Ramos (cell line): ENCODE measurements around the gene MESD.

Experiments
- in situ Hi-C: fragments of 300-500 bp; cut with MboI; formaldehyde crosslinking; loops from one replicate; pipeline ENCODE4 v1.14.3; 2022; ENCODE audit warnings: low sequenced_read_pairs; ENCODE audit not compliant: unreplicated experiment

MESD gene

DNA sequence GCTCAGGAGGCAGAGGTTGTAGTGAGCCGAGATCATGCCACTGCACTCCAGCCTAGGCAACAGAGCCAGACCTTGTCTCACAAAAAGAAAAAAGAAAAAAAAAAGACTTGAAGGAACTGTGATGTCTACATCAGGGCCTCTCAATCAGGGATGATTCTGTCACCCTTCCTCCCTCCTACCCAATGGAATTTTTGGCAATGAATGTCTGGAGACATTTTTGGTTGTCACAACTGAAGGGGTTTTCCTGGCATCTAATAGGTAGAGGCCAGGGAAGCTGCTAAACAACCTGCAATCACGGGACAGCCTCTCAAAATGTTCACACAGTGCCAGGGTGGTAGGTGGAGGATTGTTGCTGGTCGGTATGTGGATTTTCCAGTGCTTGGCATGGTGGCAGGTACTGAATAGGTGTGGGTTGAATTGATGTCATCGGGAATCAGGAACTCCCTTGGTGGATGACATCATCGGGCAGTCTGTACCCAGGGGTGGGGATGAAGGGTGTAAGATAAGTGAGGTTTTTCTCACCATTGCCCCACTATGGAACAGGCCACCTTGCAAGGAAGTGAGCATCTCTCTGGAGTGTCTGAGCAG is 71.3 kb downstream of the MESD start:
- in situ Hi-C loops = no loop called here

DNA sequence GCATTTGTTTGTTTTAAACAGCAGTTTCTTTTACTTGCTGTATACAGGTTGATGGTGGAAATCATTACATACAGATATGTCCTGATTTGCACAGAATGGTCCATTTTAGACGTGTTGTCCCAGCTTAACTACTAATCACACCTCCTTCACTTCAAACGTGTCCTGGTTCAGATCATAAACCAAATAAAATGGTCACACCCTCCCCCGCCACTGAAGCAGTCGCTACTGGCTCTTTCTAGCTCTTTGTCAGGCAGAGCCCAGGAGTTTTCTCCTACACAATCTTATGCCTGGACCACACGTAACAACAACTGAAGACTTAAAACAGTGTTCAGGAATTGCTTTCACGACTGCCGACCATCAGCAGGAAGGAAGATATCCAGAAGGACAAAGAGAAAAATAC is 73.6 kb downstream of the MESD start:
- in situ Hi-C loops = no loop called here

DNA sequence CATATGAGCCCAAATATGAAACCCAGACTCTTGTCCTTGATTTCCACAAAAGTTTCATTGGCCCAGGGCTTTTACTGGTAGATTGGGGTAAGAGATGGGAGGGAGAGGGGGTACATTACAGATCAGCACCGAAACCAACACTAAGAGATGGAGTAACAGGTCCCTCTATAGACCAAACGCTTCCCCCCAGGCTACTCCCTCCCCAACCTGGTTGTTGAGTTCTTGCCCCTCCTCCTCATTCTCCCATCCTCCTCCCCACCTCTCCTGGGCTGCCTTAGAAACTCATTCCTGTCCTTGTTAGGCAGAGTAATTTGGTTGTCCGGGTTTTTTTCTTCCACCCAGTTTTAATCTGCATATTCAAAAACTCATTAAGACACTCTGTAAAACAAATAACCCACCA is 74.1 kb downstream of the MESD start:
- in situ Hi-C loops = no loop called here

DNA sequence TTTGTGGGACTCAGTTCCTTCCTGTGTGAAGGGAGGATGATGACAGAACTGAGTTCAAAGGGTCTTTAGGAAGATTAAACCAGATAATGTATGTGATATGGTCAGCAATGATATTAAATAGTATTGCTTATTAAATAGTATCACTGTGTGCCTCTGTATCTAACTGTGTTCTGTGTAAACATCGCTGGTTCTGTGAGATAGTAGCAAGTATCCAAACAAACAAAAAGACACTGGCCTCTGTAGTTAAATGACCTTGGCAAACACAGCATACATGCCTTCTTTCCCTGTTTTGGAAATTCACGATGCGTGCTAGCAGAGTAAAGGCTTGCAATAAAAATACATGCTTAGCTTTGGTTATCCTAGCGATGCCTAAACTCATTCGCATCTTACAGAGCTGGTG is 76.1 kb downstream of the MESD start:
- in situ Hi-C loops = no loop called here

DNA sequence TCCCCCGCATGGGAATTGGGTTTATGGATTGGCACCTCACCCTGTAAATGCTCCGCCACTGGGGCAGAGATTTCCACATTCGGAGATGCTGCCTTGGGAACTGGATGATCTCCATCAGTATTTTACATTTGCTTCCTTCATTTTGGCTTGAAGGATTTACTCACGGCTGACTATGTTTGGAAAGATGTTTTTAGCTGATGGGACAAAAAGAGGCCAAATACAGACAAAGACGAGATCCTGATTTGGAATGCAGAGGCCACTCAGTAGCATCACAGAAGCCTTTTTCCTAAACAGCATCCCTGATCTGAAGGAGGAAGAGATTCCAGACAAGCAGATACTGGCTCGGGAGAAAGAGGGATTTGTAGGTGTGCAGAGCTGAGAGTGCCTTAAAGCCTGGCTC is 76.9 kb downstream of the MESD start:
- in situ Hi-C loops = no loop called here

DNA sequence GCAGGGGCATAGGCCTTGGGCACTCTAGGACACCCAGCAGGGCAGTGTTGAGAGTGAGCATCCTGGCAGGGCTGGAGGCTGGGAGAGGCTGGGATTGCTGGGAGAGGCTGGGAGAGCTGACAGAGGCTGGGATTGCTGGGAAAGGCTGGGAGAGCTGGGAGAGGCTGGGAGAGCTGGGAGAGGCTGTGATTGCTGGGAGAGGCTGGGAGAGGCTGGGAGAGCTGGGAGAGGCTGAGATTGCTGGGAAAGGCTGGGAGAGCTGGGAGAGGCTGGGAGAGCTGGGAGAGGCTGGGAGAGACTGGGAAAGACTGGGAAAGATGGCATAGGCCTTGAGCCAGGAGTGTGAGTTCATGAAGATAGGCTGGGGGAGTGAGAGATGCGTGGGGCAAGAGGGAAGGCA is 77.8 kb downstream of the MESD start:
- in situ Hi-C loops = no loop called here

DNA sequence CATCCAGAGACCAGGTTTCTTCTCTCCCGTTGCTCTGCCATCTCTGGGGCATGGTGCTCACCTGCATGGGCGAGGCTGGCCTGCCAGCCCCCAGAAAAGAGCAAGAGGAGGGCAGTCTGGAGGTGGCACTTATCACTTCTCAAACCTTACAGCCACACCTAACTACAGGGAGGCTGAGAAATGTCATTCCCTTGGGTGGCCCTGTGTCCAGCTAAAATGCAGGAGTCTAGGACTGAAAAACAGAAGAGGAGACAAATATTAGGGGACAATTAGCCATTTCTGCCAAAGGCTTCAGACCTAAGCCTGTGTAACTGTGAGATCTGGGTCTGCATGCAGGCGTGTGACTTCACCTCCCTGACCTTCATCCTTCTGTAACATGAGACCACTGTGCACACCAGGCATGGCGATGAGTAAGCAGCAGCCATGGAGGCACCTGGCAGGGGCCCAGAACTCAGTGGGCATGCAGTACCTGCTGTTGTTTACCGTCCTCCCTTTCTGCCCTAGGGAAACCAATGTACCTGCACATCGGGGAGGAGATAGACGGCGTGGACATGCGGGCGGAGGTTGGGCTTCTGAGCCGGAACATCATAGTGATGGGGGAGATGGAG is 83.4 kb downstream of the MESD start:
- in situ Hi-C loops = no loop called here

DNA sequence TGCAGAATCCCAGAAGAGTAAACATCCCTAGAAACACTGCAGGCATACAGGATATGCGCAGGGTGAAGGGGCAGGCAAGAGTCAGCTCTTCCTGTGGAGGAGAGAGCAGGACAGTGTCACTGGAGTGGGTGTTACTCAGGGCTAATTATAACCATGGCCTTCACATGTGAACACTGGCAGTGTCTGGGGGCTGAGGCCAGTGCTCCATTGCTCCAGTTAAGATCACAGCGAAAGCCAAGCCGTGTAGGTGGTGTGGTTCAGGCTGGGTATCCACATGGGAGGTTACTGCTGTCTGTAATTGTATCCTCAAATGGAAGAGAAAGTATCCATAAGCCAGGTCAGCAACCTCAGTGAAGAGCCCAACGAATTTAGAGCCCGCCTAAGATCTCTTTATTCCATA is 84.6 kb downstream of the MESD start:
- in situ Hi-C loops = no loop called here

DNA sequence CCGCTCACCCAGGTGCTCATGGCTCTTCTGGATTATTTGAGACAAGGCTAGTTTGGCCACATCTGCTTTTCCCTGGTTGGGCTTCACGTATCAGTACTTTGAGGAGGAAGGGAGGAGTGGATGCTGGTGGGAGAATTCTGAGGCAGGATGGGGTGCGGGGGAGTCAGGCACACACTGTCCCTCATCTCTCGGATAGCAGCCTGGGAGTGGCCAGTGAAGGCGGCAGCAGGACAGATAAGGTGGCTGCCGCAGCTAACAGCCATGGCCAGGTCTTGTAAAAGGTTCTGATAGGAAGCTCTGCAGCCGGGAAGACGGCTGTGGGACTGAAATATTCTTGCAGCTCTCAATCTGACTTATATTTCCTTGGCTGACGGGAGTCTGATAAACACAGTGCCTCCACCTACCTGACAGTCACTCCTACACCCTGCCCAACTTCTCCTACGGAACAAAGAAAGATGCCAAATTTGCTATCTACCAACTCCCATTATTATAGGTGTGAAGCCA is 87.3 kb downstream of the MESD start:
- in situ Hi-C loops = no loop called here

DNA sequence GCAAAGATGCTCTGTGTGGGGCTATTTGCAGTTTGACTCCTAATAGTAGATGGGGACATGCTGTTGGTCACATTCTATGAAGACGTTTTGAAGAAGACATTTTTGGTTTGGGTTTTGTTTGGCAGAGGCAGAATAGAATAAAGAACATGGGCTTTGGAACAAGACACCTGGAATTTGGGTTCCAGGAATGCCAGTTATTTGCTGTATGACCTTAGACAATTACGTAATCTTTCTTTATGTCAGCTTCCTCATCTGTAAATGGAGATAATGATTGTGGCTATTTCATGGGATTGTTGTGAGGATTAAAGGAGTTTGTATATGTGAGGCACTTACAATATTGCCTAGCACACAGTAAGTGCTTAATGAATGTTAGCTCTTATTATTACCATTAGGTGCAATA is 91.6 kb downstream of the MESD start:
- in situ Hi-C loops = no loop called here
